Esophagus muscularis mucosa (tissue), 4 donors: Measurements from ENCODE around the gene ITPR3. TPM values are rescaled to one million over a fixed set of nuclear protein-coding genes. Genes with fewer than 3 reads are reported as not detected.

Experiments
- DNase-seq: peaks from one replicate; pipeline ENCODE4 v3.0.0-alpha.2; 2017; ENCODE audit errors: extremely low spot score
- H3K27ac ChIP-seq, 4 donors: fragments of 200-600 bp; sonication (generic); replicated peaks in 1 of 4; 1 replicate in 3 of 4; 2 replicates in 1 of 4; pipeline ENCODE4 v1.5.1; 2016 to 2019; ENCODE audit warnings: mild to moderate bottlenecking in 1 of 4
- H3K27me3 ChIP-seq, 4 donors: fragments of 200-600 bp; sonication (generic); one replicate each; pipeline versions ENCODE4 v1.5.1 to v1.6.0; 2016 to 2019
- H3K36me3 ChIP-seq, 4 donors: fragments of 200-600 bp; sonication (generic); one replicate each; pipeline ENCODE4 v1.5.1; 2016 to 2019
- H3K4me1 ChIP-seq, 4 donors: fragments of 200-600 bp; sonication (generic); one replicate each; pipeline ENCODE4 v1.5.1; 2016 to 2019
- H3K4me3 ChIP-seq, 4 donors: fragments of 200-600 bp; sonication (generic); 1 replicate in 2 of 4; 2 replicates in 2 of 4; pipeline ENCODE4 v1.5.1; 2016 to 2019; ENCODE audit warnings: mild to moderate bottlenecking in 4 of 4, moderate library complexity in 1 of 4
- H3K9me3 ChIP-seq, 4 donors: fragments of 200-600 bp; sonication (generic); 1 replicate in 3 of 4; 2 replicates in 1 of 4; pipeline ENCODE4 v1.5.1; 2016 to 2019
- EP300 ChIP-seq: sonication (generic); formaldehyde crosslinking; IDR thresholded peaks from one replicate; pipeline ENCODE4 v1.6.1; 2017; ENCODE audit warnings: antibody characterized with exemption
- POLR2A ChIP-seq: fragments of 450-650 bp; IDR thresholded peaks from one replicate; pipeline ENCODE4 v1.6.1; 2017; ENCODE audit warnings: antibody characterized with exemption, moderate library complexity, mild to moderate bottlenecking, low read depth
- POLR2AphosphoS5 ChIP-seq, 2 donors: sonication (generic); formaldehyde crosslinking; IDR thresholded peaks; one replicate each; pipeline ENCODE4 v1.6.1; 2017; ENCODE audit warnings: antibody characterized with exemption in 2 of 2
- WGBS: methylation state at CpG from one replicate; pipeline ENCODE4 v1.1.5; 2018; 5-methylcytosine and 5-hydroxymethylcytosine counted together
- intact Hi-C: fragments of 100-400 bp; cut with DNase I; formaldehyde crosslinking; loops from one replicate; pipeline ENCODE4 v1.15.1; 2023
- total RNA-seq, 4 donors: library from RNA; depleted of rRNA; stranded (reverse); fragments of >200 nt; gene quantifications; one replicate each; pipeline versions ENCODE4 v1.1.0 to v1.2.1, GENCODE V29; 2016
- TF ChIP-seq, protein P1 (sequence below), 3 experiments: fragments of 200-600 bp in 2 of 3; fragments of 450-650 bp in 1 of 3; sonication (generic) in 2 of 3; IDR thresholded peaks; one replicate each; pipeline ENCODE4 v1.5.1; 2017 to 2019; ENCODE audit warnings: antibody characterized with exemption in 3 of 3, mild to moderate bottlenecking in 2 of 3, moderate library complexity in 1 of 3

The ITPR3 gene
- total RNA-seq, 4 donors from 2014 or later: 12.1 to 24.9 (median 20.5) TPM

DNA sequence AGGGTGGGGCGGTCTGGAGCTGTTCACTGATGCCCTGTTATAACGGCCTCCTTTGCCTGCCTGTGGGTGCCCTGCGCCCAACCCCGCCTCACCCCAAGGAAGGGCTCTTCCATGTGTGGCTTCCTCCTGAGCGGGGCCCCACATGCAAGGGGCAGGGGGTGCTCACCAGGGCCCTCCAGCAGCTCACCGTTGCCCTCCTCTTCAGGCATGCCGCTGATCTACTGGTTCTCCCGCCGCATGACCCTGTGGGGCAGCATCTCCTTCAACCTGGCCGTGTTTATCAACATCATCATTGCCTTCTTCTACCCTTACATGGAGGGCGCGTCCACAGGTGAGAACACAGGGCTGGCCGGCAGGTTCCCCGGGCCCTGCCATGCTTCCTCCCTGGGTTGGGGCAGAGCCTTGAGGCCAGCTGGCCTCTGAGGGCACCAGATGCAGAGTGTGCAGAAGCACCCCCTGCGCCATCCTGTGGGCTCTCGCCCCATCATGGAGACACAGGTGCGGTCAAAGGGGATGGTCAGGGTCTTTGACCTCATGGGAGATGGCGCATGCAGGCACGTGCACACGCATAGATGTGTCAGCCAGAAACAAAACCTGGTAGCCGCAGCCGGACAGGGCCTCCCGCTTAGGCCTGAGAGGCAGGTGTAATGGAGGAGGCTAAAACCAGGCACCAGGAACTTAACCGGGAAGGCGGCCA lies 67.5 kb downstream of the ITPR3 start:
- Histone ChIP-seq H3K27ac (no peak overlapping the region), H3K4me1 (peaks cover 15 to 23% (median 17%) of the 10 kb centered on the region in 4 donors), H3K9me3 (no peaks in the 10 kb centered on the region), H3K4me3 (no peak overlapping the region), H3K27me3 (no peaks in the 10 kb centered on the region), H3K36me3 (peaks cover 9 to 97% (median 92%) of the 10 kb centered on the region in 4 donors)
- WGBS: 91% methylated on average over 25 of the region's 25 CpGs
- DNase-seq: no peak
- intact Hi-C loops: no loop called here
- no peak for TF ChIP-seq EP300
- TF ChIP-seq POLR2A: no peak
- TF ChIP-seq, protein P1, sequence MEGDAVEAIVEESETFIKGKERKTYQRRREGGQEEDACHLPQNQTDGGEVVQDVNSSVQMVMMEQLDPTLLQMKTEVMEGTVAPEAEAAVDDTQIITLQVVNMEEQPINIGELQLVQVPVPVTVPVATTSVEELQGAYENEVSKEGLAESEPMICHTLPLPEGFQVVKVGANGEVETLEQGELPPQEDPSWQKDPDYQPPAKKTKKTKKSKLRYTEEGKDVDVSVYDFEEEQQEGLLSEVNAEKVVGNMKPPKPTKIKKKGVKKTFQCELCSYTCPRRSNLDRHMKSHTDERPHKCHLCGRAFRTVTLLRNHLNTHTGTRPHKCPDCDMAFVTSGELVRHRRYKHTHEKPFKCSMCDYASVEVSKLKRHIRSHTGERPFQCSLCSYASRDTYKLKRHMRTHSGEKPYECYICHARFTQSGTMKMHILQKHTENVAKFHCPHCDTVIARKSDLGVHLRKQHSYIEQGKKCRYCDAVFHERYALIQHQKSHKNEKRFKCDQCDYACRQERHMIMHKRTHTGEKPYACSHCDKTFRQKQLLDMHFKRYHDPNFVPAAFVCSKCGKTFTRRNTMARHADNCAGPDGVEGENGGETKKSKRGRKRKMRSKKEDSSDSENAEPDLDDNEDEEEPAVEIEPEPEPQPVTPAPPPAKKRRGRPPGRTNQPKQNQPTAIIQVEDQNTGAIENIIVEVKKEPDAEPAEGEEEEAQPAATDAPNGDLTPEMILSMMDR (IDR thresholded peaks at IDR 0.05): no peak
- no peak for TF ChIP-seq POLR2AphosphoS5 (IDR thresholded peaks at IDR 0.05)

DNA sequence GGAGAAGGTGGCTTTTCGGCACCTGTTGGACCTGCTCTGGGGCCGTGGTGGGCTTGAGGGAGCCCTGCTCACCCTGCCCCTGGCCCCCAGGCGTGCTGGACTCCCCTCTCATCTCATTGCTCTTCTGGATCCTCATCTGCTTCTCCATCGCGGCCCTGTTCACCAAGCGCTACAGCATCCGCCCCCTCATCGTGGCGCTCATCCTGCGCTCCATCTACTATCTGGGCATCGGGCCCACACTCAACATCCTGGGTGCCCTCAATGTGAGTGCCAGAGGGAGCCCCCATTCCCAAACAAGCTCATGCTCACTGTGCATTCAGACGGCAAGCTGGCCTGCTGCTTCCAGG lies 68.0 kb downstream of the ITPR3 start:
- Histone ChIP-seq H3K9me3 (no peaks in the 10 kb centered on the region), H3K27me3 (no peaks in the 10 kb centered on the region), H3K4me1 (peaks cover 20 to 29% (median 22%) of the 10 kb centered on the region in 4 donors), H3K36me3 (peaks cover 9 to 97% (median 94%) of the 10 kb centered on the region in 4 donors), H3K27ac (no peak overlapping the region), H3K4me3 (no peak overlapping the region)
- no peak for DNase-seq
- no peak for TF ChIP-seq EP300
- no peak for TF ChIP-seq POLR2A
- TF ChIP-seq, protein P1 (IDR thresholded peaks at IDR 0.05): no peak
- TF ChIP-seq POLR2AphosphoS5 (IDR thresholded peaks at IDR 0.05): no peak
- 83% methylated on average over 11 of the region's 12 CpGs for WGBS
- intact Hi-C loops: no loop called here

DNA sequence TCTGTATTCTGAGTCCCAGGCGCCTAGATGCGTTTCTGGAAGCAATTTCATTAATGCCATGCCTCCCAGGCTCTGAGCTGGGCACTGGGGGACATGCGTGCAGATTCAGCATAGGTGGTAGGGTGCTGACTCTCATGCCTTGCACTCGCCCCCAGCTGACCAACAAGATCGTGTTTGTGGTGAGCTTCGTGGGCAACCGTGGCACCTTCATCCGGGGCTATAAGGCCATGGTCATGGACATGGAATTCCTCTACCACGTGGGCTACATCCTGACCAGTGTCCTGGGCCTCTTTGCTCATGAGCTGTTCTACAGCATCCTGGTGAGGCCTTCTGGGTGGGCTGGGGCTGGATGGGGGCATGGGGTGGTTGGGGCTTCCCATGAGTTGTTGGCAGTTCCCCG lies 68.8 kb downstream of the ITPR3 start:
- WGBS: 97% methylated on average over 5 of the region's 10 CpGs
- H3K27me3 ChIP-seq: no peaks in the 10 kb centered on the region
- no peak overlapping the region for H3K4me3 ChIP-seq
- TF ChIP-seq, protein P1 (IDR thresholded peaks at IDR 0.05): no peak
- TF ChIP-seq POLR2AphosphoS5 (IDR thresholded peaks at IDR 0.05) (no peak), POLR2A (no peak), EP300 (no peak)
- H3K9me3 ChIP-seq: no peaks in the 10 kb centered on the region
- H3K36me3 ChIP-seq: peaks cover 9 to 97% (median 90%) of the 10 kb centered on the region in 4 donors
- H3K4me1 ChIP-seq: peaks cover 28 to 36% (median 30%) of the 10 kb centered on the region in 4 donors
- intact Hi-C loops: no loop called here
- H3K27ac ChIP-seq: no peak overlapping the region
- no peak for DNase-seq

DNA sequence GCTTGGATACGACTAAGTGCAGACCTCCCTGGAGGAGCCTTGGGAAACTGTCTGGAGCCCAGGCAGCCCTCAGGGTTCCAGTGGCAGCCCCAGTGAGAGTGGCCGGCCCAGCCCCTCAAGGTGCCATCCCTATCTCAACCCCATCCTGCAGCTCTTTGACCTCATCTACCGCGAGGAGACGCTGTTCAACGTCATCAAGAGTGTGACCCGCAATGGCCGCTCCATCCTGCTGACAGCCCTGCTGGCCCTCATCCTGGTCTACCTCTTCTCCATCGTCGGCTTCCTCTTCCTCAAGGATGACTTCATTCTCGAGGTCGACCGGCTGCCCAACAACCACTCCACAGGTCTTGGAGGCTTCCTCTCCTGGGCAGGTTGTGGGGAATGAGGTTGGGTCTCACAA lies 69.6 kb downstream of the ITPR3 start:
- H3K36me3 ChIP-seq: peaks cover 9 to 97% (median 90%) of the 10 kb centered on the region in 4 donors
- no peak for TF ChIP-seq EP300
- TF ChIP-seq, protein P1 (IDR thresholded peaks at IDR 0.05): no peak
- TF ChIP-seq POLR2A: no peak
- no peak for TF ChIP-seq POLR2AphosphoS5 (IDR thresholded peaks at IDR 0.05)
- H3K4me1 ChIP-seq: peaks cover 37 to 45% (median 39%) of the 10 kb centered on the region in 4 donors
- H3K27ac ChIP-seq: no peak overlapping the region
- intact Hi-C loops: no loop called here
- no peak overlapping the region for H3K4me3 ChIP-seq
- DNase-seq: no peak
- no peaks in the 10 kb centered on the region for H3K27me3 ChIP-seq
- H3K9me3 ChIP-seq: no peaks in the 10 kb centered on the region
- 86% methylated on average over 12 of the region's 13 CpGs for WGBS
